ENCODE measurements around the gene GPATCH8.
"Not testable (repeated sequence)": the region's sequence is repeated elsewhere in the genome, so short reads cannot be mapped to it uniquely, and the experiment has no call there.

GPATCH8 gene

GRCh38 chr17:44522883-44523671, 19.9 kb upstream of the GPATCH8 start:
- TF ChIP-seq CTCF (conservative IDR thresholded peaks at IDR 0.05; ENCODE audit: low read length) = peak; percentile 79
- no peak overlapping the region for H3K4me3 ChIP-seq (ENCODE audit: low read length)
- peak; percentile 69 for DNase-seq (ENCODE audit: low read depth)

DNA sequence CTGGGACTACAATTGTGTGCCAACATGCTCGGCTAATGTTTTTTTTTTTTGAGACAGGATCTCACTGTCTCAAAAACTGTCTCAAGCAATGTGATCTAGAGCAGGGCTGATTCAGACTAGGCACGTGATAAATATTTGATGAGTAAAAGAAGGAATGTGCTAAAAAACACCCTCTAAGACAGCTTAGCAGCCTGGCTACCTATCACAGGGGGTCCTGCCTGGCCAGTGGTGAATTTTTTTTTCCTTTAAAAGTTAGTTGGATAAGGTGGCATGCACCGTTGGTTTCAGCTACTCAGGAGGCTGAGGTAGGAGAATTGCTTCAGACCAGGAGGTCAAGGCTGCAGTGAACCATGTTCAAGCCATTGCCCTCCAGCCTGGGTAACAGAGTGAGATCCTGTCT, 14.8 kb upstream of the GPATCH8 start:
- no peak overlapping the region for H3K4me3 ChIP-seq (ENCODE audit: low read length)
- peak; percentile 49 for DNase-seq (ENCODE audit: low read depth)
- TF ChIP-seq CTCF (conservative IDR thresholded peaks at IDR 0.05; ENCODE audit: low read length) = no peak

GRCh38 chr17:44511241-44512134, 8.3 kb upstream of the GPATCH8 start:
- not testable (repeated sequence) for H3K4me3 ChIP-seq (ENCODE audit: low read length); DNase-seq (ENCODE audit: low read depth)

- DNase-seq (ENCODE audit: low read depth); H3K4me3 ChIP-seq (ENCODE audit: low read length): not testable (repeated sequence)
Observed at GRCh38 chr17:44506939-44507604, 3.9 kb upstream of the GPATCH8 start.

GRCh38 chr17:44502598-44503146, 534 bp downstream of the GPATCH8 start:
- peak overlapping the region; percentile 91 for H3K4me3 ChIP-seq (ENCODE audit: low read length)
- no peak for TF ChIP-seq CTCF (conservative IDR thresholded peaks at IDR 0.05; ENCODE audit: low read length)
- DNase-seq (ENCODE audit: low read depth) = no peak

DNA sequence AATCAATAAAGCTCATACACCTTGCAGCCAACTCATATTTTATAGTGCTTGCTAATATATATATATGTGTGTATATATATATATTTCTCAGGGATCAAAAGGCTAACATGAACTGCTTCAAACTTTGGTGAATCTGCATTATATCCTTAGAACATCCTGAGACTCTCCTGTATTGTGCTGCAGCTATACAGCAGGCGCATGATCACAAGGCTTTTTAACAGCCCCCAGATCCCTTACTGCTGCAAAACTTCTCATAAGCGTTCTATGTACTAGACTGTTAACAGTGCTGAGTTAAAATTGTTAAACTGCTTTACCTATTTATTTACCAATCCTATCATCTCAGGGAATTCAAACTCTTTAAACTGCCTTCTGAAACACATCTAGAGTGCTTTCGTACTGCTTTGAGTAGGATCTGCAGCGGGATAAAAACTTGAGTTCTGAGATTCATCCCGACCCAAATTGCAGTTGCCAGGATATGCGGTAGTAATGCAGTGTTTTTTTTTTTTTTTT, 1.3 kb downstream of the GPATCH8 start:
- DNase-seq (ENCODE audit: low read depth) = no peak
- no peak for TF ChIP-seq CTCF (conservative IDR thresholded peaks at IDR 0.05; ENCODE audit: low read length)
- peak overlapping the region; percentile 91 for H3K4me3 ChIP-seq (ENCODE audit: low read length)

DNA sequence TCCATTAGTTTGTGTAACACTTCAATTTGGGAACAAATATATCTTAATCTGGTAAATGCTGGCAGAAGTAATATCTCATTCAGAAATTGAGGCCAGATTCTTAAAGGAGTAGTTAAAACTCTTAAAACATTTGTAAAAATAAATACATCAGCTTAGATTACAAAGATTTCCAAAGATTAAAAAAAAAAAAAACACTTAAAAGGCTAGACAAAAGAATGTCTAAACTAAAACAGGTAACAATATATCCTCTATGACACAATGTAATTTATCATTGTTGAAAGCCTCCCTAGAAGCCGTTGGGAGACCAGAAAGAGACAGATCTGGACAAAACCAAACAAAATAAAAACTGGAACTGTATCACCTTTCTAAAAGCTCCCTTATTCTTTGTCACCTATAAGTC, 3.5 kb downstream of the GPATCH8 start:
- DNase-seq (ENCODE audit: low read depth) = no peak
- no peak for TF ChIP-seq CTCF (conservative IDR thresholded peaks at IDR 0.05; ENCODE audit: low read length)
- H3K4me3 ChIP-seq (ENCODE audit: low read length) = no peak overlapping the region
